Uterus (tissue), 2 donors: ENCODE data around the gene EEFSEC.

ENCODE experiments used
- CTCF ChIP-seq, 4 experiments: fragments of 200-600 bp in 2 of 4; fragments of 450-650 bp in 2 of 4; sonication (generic) in 2 of 4; IDR thresholded peaks; one replicate each; pipeline ENCODE4 v1.5.1; 2016 to 2019; ENCODE audit warnings: antibody characterized with exemption in 4 of 4, mild to moderate bottlenecking in 2 of 4, moderate library complexity in 1 of 4
- POLR2A ChIP-seq, 2 donors: fragments of 450-650 bp; IDR thresholded peaks; one replicate each; pipeline ENCODE4 v1.6.1; 2016; ENCODE audit warnings: antibody characterized with exemption in 2 of 2, mild to moderate bottlenecking in 1 of 2, moderate library complexity in 1 of 2

GRCh38 chr3:128378631-128379347, 225.5 kb downstream of the EEFSEC start:
- TF ChIP-seq CTCF (IDR thresholded peaks at IDR 0.05) (no peak), POLR2A (IDR thresholded peaks at IDR 0.05) (no peak)
